ENCODE measurements around the gene DLG5. TPM values are rescaled to one million over a fixed set of nuclear protein-coding genes. Genes with fewer than 3 reads are reported as not detected.

DLG5 gene
- total RNA-seq, 4 donors from 2014 or later, result 117 to 196 (median 147) TPM

GRCh38 chr10:77901743-77902142 is 24.8 kb downstream of the DLG5 start:
- no peaks in the 10 kb centered on the region for H3K27me3 ChIP-seq
- no peaks in the 10 kb centered on the region for H3K9me3 ChIP-seq
- 31% methylated on average over 2 of the region's 6 CpGs for WGBS
- H3K36me3 ChIP-seq, result no peaks in the 10 kb centered on the region
- no peak for DNase-seq (ENCODE audit: low spot score in 2 of 2)
- H3K4me3 ChIP-seq, result no peak overlapping the region
- H3K4me1 ChIP-seq, result peaks cover 61% of the 10 kb centered on the region
- no peak for TF ChIP-seq CTCF (IDR thresholded peaks at IDR 0.05)
- no peak for TF ChIP-seq POLR2AphosphoS5 (IDR thresholded peaks at IDR 0.05)
- TF ChIP-seq POLR2A (IDR thresholded peaks at IDR 0.05), result no peak
- no peak for TF ChIP-seq EP300 (IDR thresholded peaks at IDR 0.05)
- H3K27ac ChIP-seq, result peak overlapping the region; percentile 65

GRCh38 chr10:77899690-77900089 is 26.9 kb downstream of the DLG5 start:
- Histone ChIP-seq H3K27ac (peak overlapping the region; percentile 83), H3K36me3 (no peaks in the 10 kb centered on the region), H3K9me3 (no peaks in the 10 kb centered on the region), H3K4me1 (peaks cover 70% of the 10 kb centered on the region), H3K27me3 (no peaks in the 10 kb centered on the region), H3K4me3 (no peak overlapping the region)
- WGBS, result 57% methylated on average over 4 of the region's 4 CpGs
- TF ChIP-seq EP300 (IDR thresholded peaks at IDR 0.05) (no peak), POLR2A (IDR thresholded peaks at IDR 0.05) (no peak), POLR2AphosphoS5 (IDR thresholded peaks at IDR 0.05) (no peak), CTCF (IDR thresholded peaks at IDR 0.05) (no peak)
- DNase-seq (ENCODE audit: low spot score in 2 of 2), result no peak

- no peak for TF ChIP-seq POLR2AphosphoS5 (IDR thresholded peaks at IDR 0.05)
- no peak for TF ChIP-seq CTCF (IDR thresholded peaks at IDR 0.05)
- TF ChIP-seq POLR2A (IDR thresholded peaks at IDR 0.05), result no peak
- no peak for TF ChIP-seq EP300 (IDR thresholded peaks at IDR 0.05)
- Histone ChIP-seq H3K4me1 (peaks cover 72% of the 10 kb centered on the region), H3K9me3 (no peaks in the 10 kb centered on the region), H3K27ac (peak overlapping the region; percentile 83), H3K36me3 (no peaks in the 10 kb centered on the region), H3K4me3 (no peak overlapping the region), H3K27me3 (no peaks in the 10 kb centered on the region)
- 23% methylated on average over 3 of the region's 4 CpGs for WGBS
- DNase-seq (ENCODE audit: low spot score in 2 of 2), result no peak
Observed at GRCh38 chr10:77899080-77899477, 27.5 kb downstream of the DLG5 start.

- H3K9me3 ChIP-seq, result no peaks in the 10 kb centered on the region
- H3K36me3 ChIP-seq, result no peaks in the 10 kb centered on the region
- H3K4me1 ChIP-seq, result peaks cover 78% of the 10 kb centered on the region
- H3K4me3 ChIP-seq, result no peak overlapping the region
- no peak for DNase-seq (ENCODE audit: low spot score in 2 of 2)
- peak overlapping the region; percentile 83 for H3K27ac ChIP-seq
- WGBS, result 42% methylated on average over 19 of the region's 19 CpGs
- no peaks in the 10 kb centered on the region for H3K27me3 ChIP-seq
- TF ChIP-seq CTCF (IDR thresholded peaks at IDR 0.05) (no peak), POLR2AphosphoS5 (IDR thresholded peaks at IDR 0.05) (peak in 2 of 3 donors; percentile 69 to 95)
Observed at GRCh38 chr10:77898323-77899079, 28.1 kb downstream of the DLG5 start.

- no peak for DNase-seq (ENCODE audit: low spot score in 2 of 2)
- TF ChIP-seq POLR2A (IDR thresholded peaks at IDR 0.05) (no peak), POLR2AphosphoS5 (IDR thresholded peaks at IDR 0.05) (no peak), EP300 (IDR thresholded peaks at IDR 0.05) (no peak), CTCF (IDR thresholded peaks at IDR 0.05) (no peak)
- Histone ChIP-seq H3K27ac (no peak overlapping the region), H3K27me3 (no peaks in the 10 kb centered on the region), H3K4me3 (no peak overlapping the region), H3K36me3 (no peaks in the 10 kb centered on the region), H3K4me1 (peaks cover 89% of the 10 kb centered on the region), H3K9me3 (no peaks in the 10 kb centered on the region)
- 53% methylated on average over 3 of the region's 3 CpGs for WGBS
Observed at GRCh38 chr10:77896058-77896457, 30.5 kb downstream of the DLG5 start.

Data from suprapubic skin (tissue), 4 donors.